WI38 (cell line): Measurements from ENCODE around the gene LAG3.

Experiments used
- H3K4me3 ChIP-seq: 2 replicates; pipeline ENCODE4 v1.5.1; 2011; ENCODE audit warnings: low read depth, mild to moderate bottlenecking, control low read depth, low read length
- TF ChIP-seq, protein P1 (sequence below): IDR thresholded peaks from 2 replicates; pipeline ENCODE4 v1.5.1; 2012; ENCODE audit warnings: low read depth, mild to moderate bottlenecking, control low read depth, low read length

LAG3 gene

DNA sequence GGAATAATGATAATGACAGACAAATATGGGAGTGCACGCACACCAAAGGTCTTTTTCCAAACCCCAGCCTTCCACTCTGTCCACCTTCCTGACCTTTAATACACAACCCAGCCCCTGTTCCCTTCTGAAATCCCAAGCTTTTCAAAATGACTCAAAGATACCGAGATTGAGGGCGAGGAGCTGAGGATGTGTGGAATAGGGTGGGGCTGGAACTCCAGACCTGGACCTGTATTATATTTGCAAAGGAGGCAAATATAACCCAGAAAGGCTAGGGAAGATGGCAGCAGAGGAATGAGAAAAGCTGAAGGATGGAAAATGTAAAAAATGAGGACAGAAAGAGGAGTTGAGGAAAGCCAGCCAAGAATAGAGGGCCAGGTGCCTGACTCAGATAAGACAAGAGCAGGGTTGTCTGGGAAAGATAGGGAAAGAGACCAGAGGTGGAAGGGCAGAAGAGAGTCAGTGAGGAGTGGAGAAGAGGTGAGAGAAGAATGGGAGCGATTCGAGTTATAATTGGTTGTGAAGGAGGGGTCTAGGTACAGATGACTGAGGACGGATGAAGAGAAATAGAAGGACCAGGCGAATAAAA lies 7.2 kb upstream of the LAG3 start:
- TF ChIP-seq, protein P1, sequence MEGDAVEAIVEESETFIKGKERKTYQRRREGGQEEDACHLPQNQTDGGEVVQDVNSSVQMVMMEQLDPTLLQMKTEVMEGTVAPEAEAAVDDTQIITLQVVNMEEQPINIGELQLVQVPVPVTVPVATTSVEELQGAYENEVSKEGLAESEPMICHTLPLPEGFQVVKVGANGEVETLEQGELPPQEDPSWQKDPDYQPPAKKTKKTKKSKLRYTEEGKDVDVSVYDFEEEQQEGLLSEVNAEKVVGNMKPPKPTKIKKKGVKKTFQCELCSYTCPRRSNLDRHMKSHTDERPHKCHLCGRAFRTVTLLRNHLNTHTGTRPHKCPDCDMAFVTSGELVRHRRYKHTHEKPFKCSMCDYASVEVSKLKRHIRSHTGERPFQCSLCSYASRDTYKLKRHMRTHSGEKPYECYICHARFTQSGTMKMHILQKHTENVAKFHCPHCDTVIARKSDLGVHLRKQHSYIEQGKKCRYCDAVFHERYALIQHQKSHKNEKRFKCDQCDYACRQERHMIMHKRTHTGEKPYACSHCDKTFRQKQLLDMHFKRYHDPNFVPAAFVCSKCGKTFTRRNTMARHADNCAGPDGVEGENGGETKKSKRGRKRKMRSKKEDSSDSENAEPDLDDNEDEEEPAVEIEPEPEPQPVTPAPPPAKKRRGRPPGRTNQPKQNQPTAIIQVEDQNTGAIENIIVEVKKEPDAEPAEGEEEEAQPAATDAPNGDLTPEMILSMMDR: no peak
- H3K4me3 ChIP-seq: peak overlapping the region; percentile 94

DNA sequence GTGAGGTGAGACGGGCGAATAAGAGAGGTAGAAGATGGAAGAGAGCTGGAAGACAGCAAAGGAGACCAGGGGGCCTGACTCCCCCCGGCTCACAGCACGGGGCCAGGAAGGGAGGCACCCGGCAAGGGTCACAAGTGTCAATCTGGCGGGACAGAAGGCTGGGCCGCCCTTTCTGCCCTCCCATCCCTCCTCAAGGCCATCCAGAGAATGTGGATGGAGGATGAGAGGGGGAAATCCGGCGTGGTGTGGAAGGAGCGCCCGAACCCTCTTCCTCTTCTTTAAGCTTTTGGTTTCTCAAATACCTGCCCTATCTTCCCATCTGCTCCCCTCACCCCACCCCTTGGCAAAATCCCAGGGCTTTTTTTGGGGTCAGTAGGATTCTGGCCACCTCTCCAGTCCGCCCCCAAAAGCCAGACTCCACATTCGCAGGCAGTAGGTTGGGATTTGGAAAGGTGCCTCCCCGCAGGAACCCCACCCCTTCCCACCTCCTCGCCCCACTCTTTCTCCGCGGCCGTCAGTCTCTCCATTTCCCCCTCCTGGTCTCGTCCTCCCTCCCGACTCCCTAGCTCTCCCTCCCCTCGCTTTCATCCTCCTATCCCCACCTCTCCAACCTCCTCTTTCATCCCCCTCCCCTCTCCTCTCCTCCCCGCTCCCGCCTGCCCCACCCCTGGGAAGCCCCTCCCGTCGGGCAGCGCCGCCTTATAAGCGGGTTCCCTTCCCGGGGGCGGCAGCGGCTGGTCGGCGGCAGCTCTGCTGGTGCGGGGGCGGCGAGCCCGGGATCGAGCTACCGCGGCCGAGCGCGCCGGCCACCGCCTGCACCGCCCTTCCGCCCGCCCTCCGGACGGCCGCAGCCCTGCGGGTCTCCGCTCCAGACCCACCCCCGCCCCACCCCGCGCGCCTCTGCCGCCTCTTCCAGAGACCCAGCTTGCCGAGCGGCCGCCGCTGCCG lies 6.4 kb upstream of the LAG3 start, which contains the start of gene PTMS:
PTMS (plus strand) TSS at position 730 of the 948 bp plus-strand sequence. CDS start 343 bp downstream, outside the sequence.
- H3K4me3 ChIP-seq: peak within 1 kb of the TSS; percentile 94
- TF ChIP-seq, protein P1: no peak

DNA sequence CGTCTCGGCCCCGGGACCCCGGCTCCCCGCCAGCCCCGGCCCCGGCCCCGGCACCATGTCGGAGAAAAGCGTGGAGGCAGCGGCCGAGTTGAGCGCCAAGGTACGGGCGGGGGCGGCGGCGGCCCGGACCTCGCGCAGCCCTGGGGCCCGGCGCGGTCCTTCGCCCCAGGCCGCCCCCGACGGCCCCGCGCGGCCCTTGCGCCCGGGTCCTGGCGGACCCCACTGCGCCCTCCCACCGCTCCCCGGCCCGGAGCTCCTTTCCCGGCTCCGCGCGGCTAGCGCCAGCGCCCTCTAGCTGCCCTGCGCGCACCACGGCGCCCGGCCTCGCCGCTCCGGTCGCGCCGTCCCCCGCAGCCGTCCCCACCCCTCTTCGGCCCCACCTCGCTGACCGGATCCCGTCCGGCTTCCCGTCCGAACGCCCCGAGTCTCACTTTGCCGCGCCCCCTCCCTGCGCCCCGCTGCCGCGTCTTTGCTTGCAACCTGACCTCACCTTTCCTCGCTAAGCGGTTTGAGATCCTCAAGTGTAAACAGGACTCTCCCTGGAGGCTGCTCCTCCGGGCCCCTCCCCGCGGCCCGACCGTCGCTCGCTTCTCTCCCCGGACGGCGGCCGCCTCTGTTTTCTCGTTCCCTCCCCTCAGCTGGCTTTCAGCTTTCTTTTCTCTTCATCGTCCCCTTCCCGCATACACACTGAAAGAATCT lies 5.5 kb upstream of the LAG3 start:
- TF ChIP-seq, protein P1: peak; percentile 44
- H3K4me3 ChIP-seq: peak overlapping the region; percentile 94

DNA sequence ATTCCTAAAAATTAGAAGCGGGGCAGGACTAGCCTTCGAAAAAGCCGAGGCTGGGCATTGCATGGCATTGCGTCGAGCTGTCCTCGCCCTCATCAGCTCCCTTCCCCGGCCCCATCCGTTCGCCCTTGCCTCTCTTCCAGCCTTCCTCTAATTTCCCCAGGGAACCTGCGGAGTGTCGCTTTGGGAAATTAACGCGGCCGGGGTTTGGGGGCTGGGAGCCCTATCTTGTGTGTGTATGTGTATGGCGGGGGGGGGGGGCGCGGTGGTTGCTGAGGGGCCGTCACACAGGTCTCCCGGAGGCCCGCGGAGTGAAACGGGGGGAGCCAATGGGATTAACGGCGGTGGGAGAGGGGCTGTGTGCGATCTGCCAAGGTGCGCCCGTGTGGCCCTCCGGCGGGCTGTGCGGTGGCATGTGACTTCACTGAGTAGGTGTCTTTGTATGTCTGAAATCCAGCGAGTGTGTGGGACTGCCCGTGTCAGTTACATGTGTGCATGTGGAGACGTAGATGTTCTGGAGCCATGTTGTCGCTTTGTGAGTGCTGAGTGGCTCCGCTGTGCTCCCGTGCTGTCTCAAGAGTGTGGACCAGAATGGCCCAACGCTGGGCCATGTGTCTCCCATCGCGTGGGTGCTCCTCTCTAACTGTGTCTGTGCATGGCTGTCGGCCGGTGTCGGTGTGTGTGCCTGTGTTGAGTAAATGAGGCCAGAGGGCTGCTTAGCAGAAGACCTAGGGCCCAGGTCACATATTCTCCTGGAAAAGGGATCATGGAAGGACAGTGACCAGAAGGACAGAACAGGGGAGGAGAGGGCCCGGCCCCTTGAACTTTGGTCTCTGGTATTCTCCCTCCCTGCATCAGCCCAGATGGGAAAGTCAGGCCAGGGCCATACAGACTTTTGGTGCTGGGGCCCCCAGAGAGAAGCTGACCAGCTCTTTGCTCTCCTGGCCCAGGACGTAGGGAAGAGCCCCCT lies 4.7 kb upstream of the LAG3 start:
- TF ChIP-seq, protein P1: no peak
- H3K4me3 ChIP-seq: peak overlapping the region; percentile 94

DNA sequence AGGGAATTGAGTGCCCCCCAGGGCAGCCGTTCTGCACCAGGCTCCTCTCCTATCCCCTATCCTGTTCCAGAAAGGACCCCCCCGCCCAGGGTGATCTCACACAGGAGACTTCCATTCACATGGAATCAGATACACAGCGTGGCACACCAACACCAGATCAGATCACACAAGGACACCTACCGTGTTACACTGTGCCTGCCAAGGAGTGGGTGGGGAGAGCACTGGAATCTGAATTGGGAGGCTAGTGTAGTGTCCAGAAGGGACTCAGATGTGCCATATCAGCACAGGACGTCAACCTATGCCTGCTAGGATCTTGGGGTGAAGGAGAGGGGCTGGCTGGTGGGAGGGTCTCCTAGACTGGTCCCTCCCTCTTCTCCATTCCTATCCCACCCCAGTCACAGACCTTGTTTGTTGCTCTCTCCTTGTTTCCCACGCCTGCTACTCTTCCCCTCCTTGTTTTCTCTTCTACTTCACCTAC lies 3.8 kb upstream of the LAG3 start:
- TF ChIP-seq, protein P1: no peak
- peak overlapping the region; percentile 94 for H3K4me3 ChIP-seq

DNA sequence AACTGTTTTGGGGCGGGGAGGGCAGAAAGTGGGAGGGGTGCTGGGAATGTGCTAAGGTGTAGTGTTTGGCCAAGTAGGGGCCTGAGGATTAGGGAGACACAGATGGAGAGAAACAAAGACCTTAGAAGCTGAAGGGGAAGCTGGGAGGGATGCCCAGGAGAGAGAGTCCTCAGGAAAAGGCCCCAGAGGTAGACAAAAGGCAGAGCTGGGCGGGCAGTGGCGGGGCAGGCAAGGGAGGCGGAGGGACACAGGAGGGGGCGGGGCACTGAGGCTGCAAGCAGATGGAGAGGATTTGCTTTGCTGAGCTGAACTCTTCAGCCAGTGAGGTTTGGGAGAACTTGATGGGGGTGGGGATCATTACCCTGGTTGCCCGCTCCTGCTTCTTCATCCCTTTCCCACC lies 3.3 kb upstream of the LAG3 start:
- H3K4me3 ChIP-seq: peak overlapping the region; percentile 94
- TF ChIP-seq, protein P1: no peak
